Astrocyte (in vitro differentiated cells and primary cell): ENCODE measurements around the gene BNIP5. TPM values are rescaled to one million over a fixed set of nuclear protein-coding genes. Genes with fewer than 3 reads are reported as not detected.

Experiments
- DNase-seq: peaks from one replicate; pipeline ENCODE4 v3.0.0-alpha.2; 2010; ENCODE audit warnings: low read depth
- FAIRE-seq: peaks from 2 replicates; lab custom pipeline; 2011; peaks lifted over from hg19 to GRCh38; lab: Jason Lieb, UNC
- H2AFZ ChIP-seq: 2 replicates; pipeline ENCODE4 v1.6.0; 2012; ENCODE audit warnings: low read depth, low read length, inconsistent platforms
- H3K27ac ChIP-seq: 2 replicates; pipeline ENCODE4 v1.5.1; 2011; ENCODE audit warnings: low read depth, low read length, inconsistent platforms
- H3K27me3 ChIP-seq: 2 replicates; pipeline ENCODE4 v1.6.0; 2011; ENCODE audit warnings: low read length, inconsistent platforms; ENCODE audit not compliant: insufficient read depth
- H3K36me3 ChIP-seq: 2 replicates; pipeline ENCODE4 v1.5.1; 2011; ENCODE audit warnings: low read length, inconsistent platforms; ENCODE audit not compliant: insufficient read depth
- H3K4me1 ChIP-seq: 2 replicates; pipeline ENCODE4 v1.5.1; 2011; ENCODE audit warnings: low read length, inconsistent platforms; ENCODE audit not compliant: insufficient read depth
- H3K4me2 ChIP-seq: 2 replicates; pipeline ENCODE4 v1.6.0; 2012; ENCODE audit warnings: low read length, inconsistent platforms
- H3K4me3 ChIP-seq: 2 replicates; pipeline ENCODE4 v1.5.1; 2011; ENCODE audit warnings: low read depth, mild to moderate bottlenecking, low read length, inconsistent platforms; ENCODE audit not compliant: insufficient read depth
- H3K79me2 ChIP-seq: 2 replicates; pipeline ENCODE4 v1.6.0; 2012; ENCODE audit warnings: mild to moderate bottlenecking, low read length, inconsistent platforms; ENCODE audit not compliant: insufficient read depth
- H3K9ac ChIP-seq: 2 replicates; pipeline ENCODE4 v1.6.0; 2012; ENCODE audit warnings: mild to moderate bottlenecking, low read length, inconsistent platforms
- H3K9me3 ChIP-seq: 2 replicates; pipeline ENCODE4 v1.5.1; 2012; ENCODE audit warnings: low read depth, mild to moderate bottlenecking, low read length, inconsistent platforms; ENCODE audit not compliant: insufficient read depth
- H4K20me1 ChIP-seq: 2 replicates; pipeline ENCODE4 v1.6.0; 2012; ENCODE audit warnings: low read length, inconsistent platforms; ENCODE audit not compliant: insufficient read depth
- H3K27ac Mint-ChIP-seq: one replicate; pipeline ENCODE4 v1.8.0; 2021; ENCODE audit warnings: mild to moderate bottlenecking, mixed read lengths; ENCODE audit not compliant: unreplicated experiment
- H3K27me3 Mint-ChIP-seq: one replicate; pipeline ENCODE4 v1.8.0; 2021; ENCODE audit warnings: low read depth, mixed read lengths; ENCODE audit not compliant: unreplicated experiment
- H3K36me3 Mint-ChIP-seq: one replicate; pipeline ENCODE4 v1.8.0; 2021; ENCODE audit warnings: low read depth, mixed read lengths; ENCODE audit not compliant: unreplicated experiment
- H3K4me1 Mint-ChIP-seq: one replicate; pipeline ENCODE4 v1.8.0; 2021; ENCODE audit warnings: low read depth, mixed read lengths; ENCODE audit not compliant: unreplicated experiment
- H3K4me3 Mint-ChIP-seq: one replicate; pipeline ENCODE4 v1.8.0; 2021; ENCODE audit warnings: mild to moderate bottlenecking, moderate library complexity, mixed read lengths; ENCODE audit not compliant: unreplicated experiment
- H3K9me3 Mint-ChIP-seq: one replicate; pipeline ENCODE4 v1.8.0; 2021; ENCODE audit warnings: mild to moderate bottlenecking, mixed read lengths; ENCODE audit not compliant: unreplicated experiment
- EZH2 ChIP-seq: IDR thresholded peaks from 2 replicates; pipeline ENCODE4 v1.6.1; 2012; ENCODE audit warnings: mild to moderate bottlenecking, low read length, inconsistent platforms; ENCODE audit not compliant: insufficient read depth
- total RNA-seq: library from RNA; stranded (reverse); gene quantifications from 2 replicates; pipeline ENCODE4 v1.2.1, GENCODE V29; 2021
- TF ChIP-seq, protein P1 (sequence below): IDR thresholded peaks from 2 replicates; pipeline ENCODE4 v1.5.1; 2011; ENCODE audit warnings: low read depth, mild to moderate bottlenecking, inconsistent platforms, low read length, moderate library complexity; ENCODE audit not compliant: insufficient read depth

Gene BNIP5
- total RNA-seq, 1 donor from 2014 or later: not detected

DNA sequence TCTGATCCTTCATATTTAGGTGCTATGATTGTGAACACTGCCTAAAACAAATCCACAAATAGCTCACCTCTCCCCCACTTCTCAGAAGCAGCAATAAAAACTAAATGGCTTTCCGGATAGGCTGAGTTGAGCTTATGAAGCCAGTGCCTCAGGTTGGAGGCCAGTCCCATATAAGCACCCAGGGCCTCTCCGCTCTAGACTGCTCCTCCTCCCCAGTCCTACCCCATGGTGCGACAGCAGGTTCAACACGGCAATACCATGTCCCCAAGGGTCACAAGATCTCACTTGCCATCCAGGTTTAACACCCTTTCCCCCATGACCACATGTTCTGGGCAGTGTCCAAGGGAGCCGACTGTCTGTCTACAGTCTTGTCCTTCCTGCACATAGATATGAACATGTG lies 20.8 kb downstream of the BNIP5 start:
- Histone ChIP-seq H3K9me3 (no peaks in the 10 kb centered on the region), H4K20me1 (no peaks in the 10 kb centered on the region), H2AFZ (no peak overlapping the region), H3K27ac (no peak overlapping the region), H3K4me3 (no peak overlapping the region), H3K79me2 (no peaks in the 10 kb centered on the region), H3K9ac (no peak overlapping the region), H3K4me1 (no peaks in the 10 kb centered on the region), H3K36me3 (no peaks in the 10 kb centered on the region), H3K27me3 (peaks cover 18% of the 10 kb centered on the region), H3K4me2 (no peak overlapping the region)
- peaks cover 8% of the 10 kb centered on the region for H3K4me1 Mint-ChIP-seq
- peaks cover 41% of the 10 kb centered on the region for H3K27me3 Mint-ChIP-seq
- H3K9me3 Mint-ChIP-seq: peaks cover 1% of the 10 kb centered on the region
- H3K36me3 Mint-ChIP-seq: no peaks in the 10 kb centered on the region
- FAIRE-seq (no peak), DNase-seq (no peak)
- H3K27ac Mint-ChIP-seq: no peak overlapping the region
- no peak for TF ChIP-seq EZH2
- TF ChIP-seq, protein P1, sequence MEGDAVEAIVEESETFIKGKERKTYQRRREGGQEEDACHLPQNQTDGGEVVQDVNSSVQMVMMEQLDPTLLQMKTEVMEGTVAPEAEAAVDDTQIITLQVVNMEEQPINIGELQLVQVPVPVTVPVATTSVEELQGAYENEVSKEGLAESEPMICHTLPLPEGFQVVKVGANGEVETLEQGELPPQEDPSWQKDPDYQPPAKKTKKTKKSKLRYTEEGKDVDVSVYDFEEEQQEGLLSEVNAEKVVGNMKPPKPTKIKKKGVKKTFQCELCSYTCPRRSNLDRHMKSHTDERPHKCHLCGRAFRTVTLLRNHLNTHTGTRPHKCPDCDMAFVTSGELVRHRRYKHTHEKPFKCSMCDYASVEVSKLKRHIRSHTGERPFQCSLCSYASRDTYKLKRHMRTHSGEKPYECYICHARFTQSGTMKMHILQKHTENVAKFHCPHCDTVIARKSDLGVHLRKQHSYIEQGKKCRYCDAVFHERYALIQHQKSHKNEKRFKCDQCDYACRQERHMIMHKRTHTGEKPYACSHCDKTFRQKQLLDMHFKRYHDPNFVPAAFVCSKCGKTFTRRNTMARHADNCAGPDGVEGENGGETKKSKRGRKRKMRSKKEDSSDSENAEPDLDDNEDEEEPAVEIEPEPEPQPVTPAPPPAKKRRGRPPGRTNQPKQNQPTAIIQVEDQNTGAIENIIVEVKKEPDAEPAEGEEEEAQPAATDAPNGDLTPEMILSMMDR: no peak
- H3K4me3 Mint-ChIP-seq: no peak overlapping the region

DNA sequence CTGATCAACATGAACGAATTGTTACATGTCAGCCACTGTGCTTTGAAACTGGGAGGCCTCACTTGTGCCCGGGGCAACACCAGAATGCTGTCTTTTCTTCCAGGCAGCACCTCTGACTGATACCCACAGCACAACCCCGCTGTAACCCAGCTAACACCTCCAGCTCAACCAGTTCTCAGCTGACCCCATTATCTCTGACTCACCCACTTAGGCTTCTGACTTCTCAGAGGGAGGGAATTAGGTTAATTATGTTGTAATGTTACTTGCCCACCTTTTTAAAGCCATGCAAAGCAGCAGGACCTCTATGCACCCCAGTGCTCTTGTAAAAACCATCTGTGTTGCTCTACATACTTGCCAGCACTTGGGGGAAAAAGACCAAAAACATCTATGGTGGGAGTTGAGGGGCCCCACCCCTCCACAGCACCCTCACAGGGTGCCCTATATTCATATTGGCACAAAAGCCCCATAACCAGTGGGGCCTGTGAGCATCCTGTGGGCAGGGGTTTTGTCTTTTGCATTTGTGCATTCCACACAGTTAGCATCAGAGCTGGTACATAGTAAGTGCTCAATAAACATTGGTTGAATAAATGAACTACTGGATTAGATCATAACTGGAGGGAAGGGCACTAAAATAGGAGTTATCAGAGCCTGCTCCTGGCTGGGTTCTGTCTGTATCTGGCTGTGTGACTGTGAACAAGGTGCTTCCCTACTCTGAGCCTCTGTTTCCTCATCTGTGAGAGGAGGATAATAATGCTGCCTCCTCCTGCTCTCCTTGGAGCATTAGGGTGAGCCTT lies 22.3 kb downstream of the BNIP5 start:
- Histone ChIP-seq H3K27me3 (peaks cover 25% of the 10 kb centered on the region), H3K36me3 (no peaks in the 10 kb centered on the region), H3K27ac (no peak overlapping the region), H3K4me2 (no peak overlapping the region), H3K79me2 (no peaks in the 10 kb centered on the region), H3K4me3 (no peak overlapping the region), H3K4me1 (no peaks in the 10 kb centered on the region), H4K20me1 (no peaks in the 10 kb centered on the region), H3K9me3 (no peaks in the 10 kb centered on the region), H2AFZ (no peak overlapping the region), H3K9ac (no peak overlapping the region)
- Mint-ChIP-seq H3K27me3 (peaks cover 47% of the 10 kb centered on the region), H3K9me3 (peaks cover 6% of the 10 kb centered on the region), H3K4me1 (peaks cover 5% of the 10 kb centered on the region), H3K27ac (peak overlapping the region; percentile 77), H3K4me3 (peak overlapping the region; percentile 20), H3K36me3 (no peaks in the 10 kb centered on the region)
- TF ChIP-seq, protein P1: no peak
- TF ChIP-seq EZH2: no peak
- FAIRE-seq (no peak), DNase-seq (peak; percentile 54)

DNA sequence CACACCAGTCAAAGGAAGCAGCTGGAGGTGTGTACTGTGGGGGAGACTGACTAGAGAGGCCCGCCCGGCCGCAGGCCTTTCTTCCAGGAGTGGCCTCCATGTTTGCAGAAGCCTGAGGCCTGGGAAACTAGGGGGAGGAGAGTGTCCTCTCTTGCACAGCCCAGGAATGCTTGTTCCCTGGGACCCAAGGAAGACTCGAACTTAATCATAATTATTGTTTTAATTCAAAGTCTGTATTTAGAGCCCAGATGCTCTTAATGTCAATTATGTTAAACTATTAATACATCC lies 23.1 kb downstream of the BNIP5 start:
- Histone ChIP-seq H3K4me3 (no peak overlapping the region), H3K9me3 (no peaks in the 10 kb centered on the region), H3K79me2 (no peaks in the 10 kb centered on the region), H2AFZ (no peak overlapping the region), H3K4me1 (no peaks in the 10 kb centered on the region), H3K27ac (no peak overlapping the region), H3K27me3 (peaks cover 25% of the 10 kb centered on the region), H3K9ac (no peak overlapping the region), H4K20me1 (no peaks in the 10 kb centered on the region), H3K4me2 (no peak overlapping the region), H3K36me3 (no peaks in the 10 kb centered on the region)
- H3K27me3 Mint-ChIP-seq: peaks cover 42% of the 10 kb centered on the region
- FAIRE-seq (no peak), DNase-seq (no peak)
- no peaks in the 10 kb centered on the region for H3K36me3 Mint-ChIP-seq
- H3K27ac Mint-ChIP-seq: no peak overlapping the region
- peaks cover 5% of the 10 kb centered on the region for H3K4me1 Mint-ChIP-seq
- peaks cover 6% of the 10 kb centered on the region for H3K9me3 Mint-ChIP-seq
- no peak overlapping the region for H3K4me3 Mint-ChIP-seq
- no peak for TF ChIP-seq EZH2
